Small intestine (tissue), 16 donors: ENCODE measurements around the gene NME1. TPM values are rescaled to one million over a fixed set of nuclear protein-coding genes. Genes with fewer than 3 reads are reported as not detected.
"Not testable (repeated sequence)": the region's sequence is repeated elsewhere in the genome, so short reads cannot be mapped to it uniquely, and the experiment has no call there.

Experiments
- DNase-seq, 2 donors: peaks; one replicate each; pipeline versions ENCODE4 v3.0.0 to v3.0.0-alpha.2; 2013
- FAIRE-seq: peaks from 2 replicates; lab custom pipeline; 2012; peaks lifted over from hg19 to GRCh38; lab: Jason Lieb, UNC
- H3K27ac ChIP-seq, 3 donors: one replicate each; pipeline ENCODE4 v1.5.1; 2013; ENCODE audit warnings: low read length in 2 of 3, mild to moderate bottlenecking in 2 of 3, control low read depth in 1 of 3, inconsistent platforms in 1 of 3, low read depth in 1 of 3, moderate library complexity in 1 of 3
- H3K27me3 ChIP-seq, 3 donors: one replicate each; pipeline ENCODE4 v1.6.1; 2013; ENCODE audit warnings: low read length in 3 of 3, inconsistent platforms in 1 of 3; ENCODE audit not compliant: control insufficient read depth in 3 of 3, insufficient read depth in 3 of 3
- H3K36me3 ChIP-seq, 3 donors: one replicate each; pipeline ENCODE4 v1.6.1; 2013; ENCODE audit warnings: low read length in 3 of 3, inconsistent platforms in 1 of 3, low read depth in 1 of 3, mild to moderate bottlenecking in 1 of 3, moderate library complexity in 1 of 3; ENCODE audit not compliant: control insufficient read depth in 3 of 3, insufficient read depth in 2 of 3
- H3K4me1 ChIP-seq, 3 donors: one replicate each; pipeline ENCODE4 v1.6.1; 2013; ENCODE audit warnings: low read length in 2 of 3, inconsistent platforms in 1 of 3, low read depth in 1 of 3, mild to moderate bottlenecking in 1 of 3, moderate library complexity in 1 of 3; ENCODE audit not compliant: control insufficient read depth in 3 of 3, insufficient read depth in 2 of 3
- H3K4me3 ChIP-seq, 3 donors: one replicate each; pipeline ENCODE4 v1.5.1; 2013; ENCODE audit warnings: low read length in 3 of 3, control low read depth in 1 of 3, inconsistent platforms in 1 of 3, low read depth in 1 of 3, mild to moderate bottlenecking in 1 of 3, moderate library complexity in 1 of 3
- H3K9me3 ChIP-seq, 2 donors: one replicate each; pipeline ENCODE4 v1.6.1; 2013; ENCODE audit warnings: low read depth in 1 of 2, low read length in 1 of 2; ENCODE audit not compliant: control insufficient read depth in 2 of 2, insufficient read depth in 1 of 2
- WGBS, 3 donors: extraction: QIAGEN DNeasy Blood & Tissue Kit; methylation state at CpG; one replicate each; pipeline ENCODE4 v1.1.7; 2013; 5-methylcytosine and 5-hydroxymethylcytosine counted together
- long read RNA-seq, 10 donors: transcript quantifications; one replicate each; lab custom pipeline, GENCODE V29; 2026
- polyA plus RNA-seq, 4 donors: library from polyadenylated mRNA; stranded (reverse) in 3 of 4; unstranded in 1 of 4; fragments of 200-250 nt in 3 of 4; fragments of 120-200 nt in 1 of 4; gene quantifications; one replicate each; pipeline versions ENCODE4 v1.2.1 to v1.2.3, GENCODE V29; 2013
- donor health status: healthy with polysubstance abuse.
- donor health status: control.
- donor health status: control.
- donor health status: Bipolar disorder and iron deficiency.
- donor health status: healthy.

NME1 gene
- 100 to 1,000 TPM in 1 of 4 donors, 10 to 100 TPM in 3; 18.6 to 175 (median 42.7) TPM for polyA plus RNA-seq
- long read RNA-seq, donor 1 = 0 reads
- long read RNA-seq, donor 2, transcript NME1-203 (5 exons, 940 nt) = major isoform, 26 of 27 reads
- long read RNA-seq, donor 2, partial matches to known transcripts = 0 of 27 reads
- long read RNA-seq, donor 2, other reads (novel, unspliced or antisense) = 0 of 27 reads
- long read RNA-seq, donor 3, transcript NME1-203 (5 exons, 940 nt) = major isoform, 51 of 71 reads
- long read RNA-seq, donor 3, partial matches to known transcripts = 19 of 71 reads
- long read RNA-seq, donor 3, other reads (novel, unspliced or antisense) = 0 of 71 reads
- long read RNA-seq, donor 4 = 0 reads
- long read RNA-seq, donor 5, transcript NME1-203 (5 exons, 940 nt) = major isoform, 16 of 22 reads
- long read RNA-seq, donor 5, partial matches to known transcripts = 6 of 22 reads
- long read RNA-seq, donor 5, other reads (novel, unspliced or antisense) = 0 of 22 reads
- long read RNA-seq, donor 6, transcript NME1-203 (5 exons, 940 nt) = major isoform, 40 of 48 reads
- long read RNA-seq, donor 6, partial matches to known transcripts = 7 of 48 reads
- long read RNA-seq, donor 6, other reads (novel, unspliced or antisense) = 0 of 48 reads
- long read RNA-seq, donor 7, transcript NME1-203 (5 exons, 940 nt) = major isoform, 41 of 57 reads
- long read RNA-seq, donor 7, partial matches to known transcripts = 14 of 57 reads
- long read RNA-seq, donor 7, other reads (novel, unspliced or antisense) = 0 of 57 reads
- long read RNA-seq, donor 8, transcript NME1-203 (5 exons, 940 nt) = major isoform, 8 of 10 reads
- long read RNA-seq, donor 8, partial matches to known transcripts = 0 of 10 reads
- long read RNA-seq, donor 8, other reads (novel, unspliced or antisense) = 0 of 10 reads
- long read RNA-seq, donor 9, transcript NME1-203 (5 exons, 940 nt) = major isoform, 16 of 16 reads
- long read RNA-seq, donor 9, partial matches to known transcripts = 0 of 16 reads
- long read RNA-seq, donor 9, other reads (novel, unspliced or antisense) = 0 of 16 reads
- long read RNA-seq, donor 10, transcript NME1-203 (5 exons, 940 nt) = major isoform, 62 of 72 reads
- long read RNA-seq, donor 10, partial matches to known transcripts = 8 of 72 reads
- long read RNA-seq, donor 10, other reads (novel, unspliced or antisense) = 0 of 72 reads

GRCh38 chr17:51153210-51154072 lies at the start of gene NME1:
NME1 (plus strand) TSS chr17:51153559; CDS start chr17:51155655, 2,096 bp downstream.
- FAIRE-seq = no peak

GRCh38 chr17:51107778-51108177 lies 45.6 kb upstream of the NME1 start:
- peak in 1 of 2 donors; percentile 69 for DNase-seq
- peaks cover 2 to 14% (median 3%) of the 10 kb centered on the region in 3 donors for H3K36me3 ChIP-seq
- H3K4me3 ChIP-seq = no peak overlapping the region
- 25 to 89% (median 71%) methylated on average over 1 of the region's 1 CpG for WGBS, 3 donors
- H3K27me3 ChIP-seq = no peaks in the 10 kb centered on the region
- no peak for FAIRE-seq
- no peak overlapping the region for H3K27ac ChIP-seq
- peaks cover 3 to 31% (median 9%) of the 10 kb centered on the region in 3 donors for H3K4me1 ChIP-seq
- no peaks in the 10 kb centered on the region for H3K9me3 ChIP-seq

More at GRCh38 chr17:51153210-51154072, at the start of gene NME1:
- peak; percentile 98 to 100 for DNase-seq
- Histone ChIP-seq H3K27me3 (no peaks in the 10 kb centered on the region), H3K4me3 (peak within 1 kb of the TSS; percentile 37 to 72 (median 50)), H3K36me3 (peaks cover 0 to 10% (median 6%) of the 10 kb centered on the region in 3 donors), H3K9me3 (no peaks in the 10 kb centered on the region), H3K27ac (peak within 1 kb of the TSS; percentile 58 to 91 (median 90)), H3K4me1 (peaks cover 0 to 8% (median 0%) of the 10 kb centered on the region in 3 donors)
- WGBS, 3 donors = 0% methylated on average over 56 to 60 of the region's 60 CpGs

- WGBS, 3 donors = 76 to 89% (median 83%) methylated on average over 16 of the region's 16 CpGs
- FAIRE-seq, DNase-seq, H3K9me3 ChIP-seq, H3K27me3 ChIP-seq, H3K27ac ChIP-seq, H3K4me3 ChIP-seq: not testable (repeated sequence)
- peaks cover 0 to 18% (median 2%) of the 10 kb centered on the region in 3 donors for H3K4me1 ChIP-seq
- peaks cover 0 to 18% (median 2%) of the 10 kb centered on the region in 3 donors for H3K36me3 ChIP-seq
Measured at GRCh38 chr17:51112303-51113222, 40.8 kb upstream of the NME1 start.

GRCh38 chr17:51115179-51115578 lies 38.2 kb upstream of the NME1 start:
- WGBS, 3 donors = 87 to 90% (median 88%) methylated on average over 4 of the region's 4 CpGs
- peaks cover 0 to 17% (median 0%) of the 10 kb centered on the region in 3 donors for H3K36me3 ChIP-seq
- no peaks in the 10 kb centered on the region for H3K27me3 ChIP-seq
- DNase-seq = no peak
- no peak for FAIRE-seq
- no peak overlapping the region for H3K27ac ChIP-seq
- H3K4me3 ChIP-seq = no peak overlapping the region
- no peaks in the 10 kb centered on the region for H3K9me3 ChIP-seq
- H3K4me1 ChIP-seq = peaks cover 0 to 27% (median 2%) of the 10 kb centered on the region in 3 donors

GRCh38 chr17:51118330-51119195 lies 34.8 kb upstream of the NME1 start:
- H3K9me3 ChIP-seq = no peaks in the 10 kb centered on the region
- no peaks in the 10 kb centered on the region for H3K27me3 ChIP-seq
- 21 to 33% (median 31%) methylated on average over 14 of the region's 14 CpGs for WGBS, 3 donors
- peaks cover 0 to 25% (median 2%) of the 10 kb centered on the region in 3 donors for H3K4me1 ChIP-seq
- FAIRE-seq (no peak), DNase-seq (peak; percentile 75 to 83)
- peak overlapping the region in 2 of 3 donors; percentile 93 to 99 for H3K4me3 ChIP-seq
- H3K36me3 ChIP-seq = peaks cover 0 to 12% (median 0%) of the 10 kb centered on the region in 3 donors
- peak overlapping the region in 2 of 3 donors; percentile 62 to 99 for H3K27ac ChIP-seq

GRCh38 chr17:51119415-51120356 lies 33.7 kb upstream of the NME1 start:
- 1% methylated on average over 31 to 49 of the region's 49 CpGs for WGBS, 3 donors
- H3K4me3 ChIP-seq = peak overlapping the region; percentile 93 to 99 (median 94)
- no peaks in the 10 kb centered on the region for H3K9me3 ChIP-seq
- no peaks in the 10 kb centered on the region for H3K27me3 ChIP-seq
- peak overlapping the region; percentile 96 to 99 (median 99) for H3K27ac ChIP-seq
- FAIRE-seq = no peak
- H3K4me1 ChIP-seq = peaks cover 0 to 32% (median 2%) of the 10 kb centered on the region in 3 donors
- H3K36me3 ChIP-seq = peaks cover 0 to 12% (median 0%) of the 10 kb centered on the region in 3 donors
- DNase-seq = peak; percentile 58 to 78
